ENCODE measurements around the gene ARMC9. TPM values are rescaled to one million over a fixed set of nuclear protein-coding genes. Genes with fewer than 3 reads are reported as not detected.

Gene ARMC9
- total RNA-seq, 1 donor from 2014 or later, result 8.4 TPM

GRCh38 chr2:231277962-231278361 lies 79.5 kb downstream of the ARMC9 start:
- no peaks in the 10 kb centered on the region for H3K27me3 ChIP-seq (ENCODE audit: control insufficient read depth, insufficient read depth, low read length)
- FAIRE-seq (no peak), DNase-seq (ENCODE audit: low read depth) (no peak)
- TF ChIP-seq, protein P1, sequence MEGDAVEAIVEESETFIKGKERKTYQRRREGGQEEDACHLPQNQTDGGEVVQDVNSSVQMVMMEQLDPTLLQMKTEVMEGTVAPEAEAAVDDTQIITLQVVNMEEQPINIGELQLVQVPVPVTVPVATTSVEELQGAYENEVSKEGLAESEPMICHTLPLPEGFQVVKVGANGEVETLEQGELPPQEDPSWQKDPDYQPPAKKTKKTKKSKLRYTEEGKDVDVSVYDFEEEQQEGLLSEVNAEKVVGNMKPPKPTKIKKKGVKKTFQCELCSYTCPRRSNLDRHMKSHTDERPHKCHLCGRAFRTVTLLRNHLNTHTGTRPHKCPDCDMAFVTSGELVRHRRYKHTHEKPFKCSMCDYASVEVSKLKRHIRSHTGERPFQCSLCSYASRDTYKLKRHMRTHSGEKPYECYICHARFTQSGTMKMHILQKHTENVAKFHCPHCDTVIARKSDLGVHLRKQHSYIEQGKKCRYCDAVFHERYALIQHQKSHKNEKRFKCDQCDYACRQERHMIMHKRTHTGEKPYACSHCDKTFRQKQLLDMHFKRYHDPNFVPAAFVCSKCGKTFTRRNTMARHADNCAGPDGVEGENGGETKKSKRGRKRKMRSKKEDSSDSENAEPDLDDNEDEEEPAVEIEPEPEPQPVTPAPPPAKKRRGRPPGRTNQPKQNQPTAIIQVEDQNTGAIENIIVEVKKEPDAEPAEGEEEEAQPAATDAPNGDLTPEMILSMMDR (IDR thresholded peaks at IDR 0.05; ENCODE audit: insufficient read depth, low read length, severe bottlenecking), result no peak
- no peak overlapping the region for H3K4me3 ChIP-seq (ENCODE audit: low read depth, low read length)
- peaks cover 7% of the 10 kb centered on the region for H3K36me3 ChIP-seq (ENCODE audit: control insufficient read depth, insufficient read depth, low read length)

GRCh38 chr2:231278868-231279267 lies 80.4 kb downstream of the ARMC9 start:
- TF ChIP-seq, protein P1 (IDR thresholded peaks at IDR 0.05; ENCODE audit: insufficient read depth, low read length, severe bottlenecking), result no peak
- Histone ChIP-seq H3K4me3 (ENCODE audit: low read depth, low read length) (no peak overlapping the region), H3K36me3 (ENCODE audit: control insufficient read depth, insufficient read depth, low read length) (peaks cover 3% of the 10 kb centered on the region), H3K27me3 (ENCODE audit: control insufficient read depth, insufficient read depth, low read length) (no peaks in the 10 kb centered on the region)
- DNase-seq (ENCODE audit: low read depth), result no peak
- no peak for FAIRE-seq

DNA sequence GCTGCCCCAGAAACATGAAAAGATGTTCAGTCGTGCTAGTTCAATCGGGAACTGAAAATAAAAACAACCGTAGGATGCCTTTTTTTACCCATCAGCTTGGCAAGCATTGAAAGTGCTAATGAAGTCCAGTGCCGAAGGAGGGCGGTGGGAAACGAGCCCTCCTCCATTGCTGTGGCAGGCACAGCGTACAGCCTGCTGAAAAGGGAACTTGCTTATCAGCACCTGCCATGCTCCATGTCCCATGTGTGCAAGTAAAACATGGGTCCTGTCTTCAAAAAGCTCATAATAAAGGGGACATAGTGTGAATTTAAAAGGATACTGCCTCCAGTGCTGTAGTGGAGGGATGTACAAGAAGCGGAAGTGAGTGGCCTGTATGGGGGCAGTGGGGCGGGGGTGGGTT lies 82.4 kb downstream of the ARMC9 start:
- FAIRE-seq (no peak), DNase-seq (ENCODE audit: low read depth) (no peak)
- Histone ChIP-seq H3K27me3 (ENCODE audit: control insufficient read depth, insufficient read depth, low read length) (no peaks in the 10 kb centered on the region), H3K4me3 (ENCODE audit: low read depth, low read length) (no peak overlapping the region), H3K36me3 (ENCODE audit: control insufficient read depth, insufficient read depth, low read length) (peaks cover 3% of the 10 kb centered on the region)
- TF ChIP-seq, protein P1 (IDR thresholded peaks at IDR 0.05; ENCODE audit: insufficient read depth, low read length, severe bottlenecking), result no peak

DNA sequence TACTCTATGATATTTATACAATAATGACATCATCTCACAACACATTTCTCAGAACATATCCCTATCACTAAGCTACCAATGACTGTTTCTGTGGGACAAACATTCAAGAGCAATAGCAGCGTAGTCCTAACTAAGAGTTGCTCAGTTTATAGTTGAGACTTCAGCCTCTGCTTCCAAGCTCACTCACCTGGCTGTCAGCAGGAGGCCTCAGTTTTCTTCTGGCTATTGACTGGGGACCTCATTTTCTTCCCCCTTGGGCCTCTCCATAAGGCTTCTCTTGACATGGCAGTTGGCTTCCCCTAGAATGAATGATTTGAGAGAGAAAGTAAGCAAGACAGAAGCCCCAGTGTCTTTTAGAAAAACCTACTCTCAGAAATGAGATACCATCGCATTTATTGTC lies 85.9 kb downstream of the ARMC9 start:
- no peak overlapping the region for H3K4me3 ChIP-seq (ENCODE audit: low read depth, low read length)
- no peak for DNase-seq (ENCODE audit: low read depth)
- FAIRE-seq, result no peak
- TF ChIP-seq, protein P1 (IDR thresholded peaks at IDR 0.05; ENCODE audit: insufficient read depth, low read length, severe bottlenecking), result no peak
- H3K36me3 ChIP-seq (ENCODE audit: control insufficient read depth, insufficient read depth, low read length), result no peaks in the 10 kb centered on the region
- H3K27me3 ChIP-seq (ENCODE audit: control insufficient read depth, insufficient read depth, low read length), result no peaks in the 10 kb centered on the region

- no peak for DNase-seq (ENCODE audit: low read depth)
- Histone ChIP-seq H3K27me3 (ENCODE audit: control insufficient read depth, insufficient read depth, low read length) (no peaks in the 10 kb centered on the region), H3K36me3 (ENCODE audit: control insufficient read depth, insufficient read depth, low read length) (no peaks in the 10 kb centered on the region), H3K4me3 (ENCODE audit: low read depth, low read length) (no peak overlapping the region)
- TF ChIP-seq, protein P1 (IDR thresholded peaks at IDR 0.05; ENCODE audit: insufficient read depth, low read length, severe bottlenecking), result no peak
- no peak for FAIRE-seq
Observed at GRCh38 chr2:231286964-231287363, 88.5 kb downstream of the ARMC9 start.

DNA sequence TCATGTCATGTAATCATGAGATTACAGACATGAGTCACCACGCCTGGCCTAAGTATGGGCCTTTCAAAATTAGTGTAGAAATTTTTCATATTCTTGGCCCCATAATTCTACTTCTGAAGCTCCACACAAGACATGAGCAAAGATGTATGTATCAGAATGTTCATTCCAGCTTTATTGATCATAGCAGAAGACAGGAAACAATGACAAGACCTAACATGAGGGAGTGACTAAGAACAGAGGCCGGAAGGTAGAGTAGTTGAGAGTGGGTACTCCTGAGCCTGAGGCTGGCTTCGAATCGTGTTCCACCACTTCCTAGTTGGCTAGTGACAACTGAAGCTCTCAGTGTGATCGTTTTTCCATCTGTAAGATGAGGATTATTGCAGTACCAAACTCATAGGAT lies 89.3 kb downstream of the ARMC9 start:
- Histone ChIP-seq H3K36me3 (ENCODE audit: control insufficient read depth, insufficient read depth, low read length) (no peaks in the 10 kb centered on the region), H3K4me3 (ENCODE audit: low read depth, low read length) (no peak overlapping the region), H3K27me3 (ENCODE audit: control insufficient read depth, insufficient read depth, low read length) (no peaks in the 10 kb centered on the region)
- FAIRE-seq (no peak), DNase-seq (ENCODE audit: low read depth) (peak; percentile 99)
- TF ChIP-seq, protein P1 (IDR thresholded peaks at IDR 0.05; ENCODE audit: insufficient read depth, low read length, severe bottlenecking), result no peak
